NCI-H1417 treated with DMSO at 0.1 percent for 48 hours (cell line): ENCODE results near the gene ADGRV1.

ENCODE experiments used
- DNase-seq: peaks from one replicate; lab custom pipeline; 2025; lab: John Stamatoyannopoulos, UW

The ADGRV1 gene

GRCh38 chr5:90868799-90869198, 310.2 kb downstream of the ADGRV1 start:
- DNase-seq = no peak

GRCh38 chr5:90871391-90871991, 312.9 kb downstream of the ADGRV1 start:
- DNase-seq = no peak

GRCh38 chr5:90873033-90873517, 314.5 kb downstream of the ADGRV1 start:
- no peak for DNase-seq

- DNase-seq = no peak
Measured at GRCh38 chr5:90874066-90874465, 315.5 kb downstream of the ADGRV1 start.

- no peak for DNase-seq
Measured at GRCh38 chr5:90875456-90875855, 316.9 kb downstream of the ADGRV1 start.

- DNase-seq = no peak
Measured at GRCh38 chr5:90876366-90876765, 317.8 kb downstream of the ADGRV1 start.

GRCh38 chr5:90877049-90877448, 318.5 kb downstream of the ADGRV1 start:
- no peak for DNase-seq

- no peak for DNase-seq
Measured at GRCh38 chr5:90878081-90878480, 319.5 kb downstream of the ADGRV1 start.

- no peak for DNase-seq
Measured at GRCh38 chr5:90878549-90879196, 320.1 kb downstream of the ADGRV1 start.

- no peak for DNase-seq
Measured at GRCh38 chr5:90881626-90882150, 323.1 kb downstream of the ADGRV1 start.

GRCh38 chr5:90882448-90882847, 323.9 kb downstream of the ADGRV1 start:
- no peak for DNase-seq

- no peak for DNase-seq
Measured at GRCh38 chr5:90885180-90885868, 326.7 kb downstream of the ADGRV1 start.

GRCh38 chr5:90886381-90886780, 327.8 kb downstream of the ADGRV1 start:
- no peak for DNase-seq

- DNase-seq = no peak
Measured at GRCh38 chr5:90888511-90889324, 330.1 kb downstream of the ADGRV1 start.

- no peak for DNase-seq
Measured at GRCh38 chr5:90889325-90889600, 330.7 kb downstream of the ADGRV1 start.

GRCh38 chr5:90890180-90890579, 331.6 kb downstream of the ADGRV1 start:
- DNase-seq = no peak

- no peak for DNase-seq
Measured at GRCh38 chr5:90894866-90895420, 336.3 kb downstream of the ADGRV1 start.

- no peak for DNase-seq
Measured at GRCh38 chr5:90897618-90898017, 339.0 kb downstream of the ADGRV1 start.

GRCh38 chr5:90898326-90899013, 339.9 kb downstream of the ADGRV1 start:
- no peak for DNase-seq

- DNase-seq = no peak
Measured at GRCh38 chr5:90899014-90899604, 340.5 kb downstream of the ADGRV1 start.

GRCh38 chr5:90901261-90901660, 342.7 kb downstream of the ADGRV1 start:
- DNase-seq = no peak
